CD4-positive, alpha-beta T cell treated with Interleukin-2 at 100 ng/mL for 4 hours (primary cell): Measurements from ENCODE around the gene CALCOCO1.
"Not testable (repeated sequence)": the region's sequence is repeated elsewhere in the genome, so short reads cannot be mapped to it uniquely, and the experiment has no call there.

Source experiments
- DNase-seq: peaks from one replicate; pipeline ENCODE4 v3.0.0-alpha.2; 2020; ENCODE audit warnings: low spot score

The CALCOCO1 gene

GRCh38 chr12:53733051-53733806 lies 6.0 kb upstream of the CALCOCO1 start:
- no peak for DNase-seq

GRCh38 chr12:53729644-53730043 lies 2.4 kb upstream of the CALCOCO1 start:
- DNase-seq, result no peak

GRCh38 chr12:53728206-53728605 lies 954 bp upstream of the CALCOCO1 start:
- no peak for DNase-seq

- DNase-seq, result no peak
Observed at GRCh38 chr12:53726946-53727309, 324 bp downstream of the CALCOCO1 start.

- DNase-seq, result no peak
Observed at GRCh38 chr12:53726341-53726740, 911 bp downstream of the CALCOCO1 start.

- no peak for DNase-seq
Observed at GRCh38 chr12:53725824-53726223, 1.4 kb downstream of the CALCOCO1 start.

- DNase-seq, result no peak
Observed at GRCh38 chr12:53722450-53723041, 4.7 kb downstream of the CALCOCO1 start.

GRCh38 chr12:53720946-53721345 lies 6.3 kb downstream of the CALCOCO1 start:
- DNase-seq, result no peak

GRCh38 chr12:53719649-53720048 lies 7.6 kb downstream of the CALCOCO1 start:
- DNase-seq, result no peak

- DNase-seq, result not testable (repeated sequence)
Observed at GRCh38 chr12:53718567-53718966, 8.7 kb downstream of the CALCOCO1 start.

- no peak for DNase-seq
Observed at GRCh38 chr12:53717319-53717718, 9.9 kb downstream of the CALCOCO1 start.

- DNase-seq, result no peak
Observed at GRCh38 chr12:53714004-53714403, 13.2 kb downstream of the CALCOCO1 start.

GRCh38 chr12:53713516-53713915 lies 13.7 kb downstream of the CALCOCO1 start:
- DNase-seq, result no peak

GRCh38 chr12:53712059-53712643 lies 15.1 kb downstream of the CALCOCO1 start:
- no peak for DNase-seq

- no peak for DNase-seq
Observed at GRCh38 chr12:53710091-53710490, 17.2 kb downstream of the CALCOCO1 start.

GRCh38 chr12:53709671-53710070 lies 17.6 kb downstream of the CALCOCO1 start:
- DNase-seq, result no peak

- DNase-seq, result no peak
Observed at GRCh38 chr12:53706080-53706479, 21.2 kb downstream of the CALCOCO1 start.

GRCh38 chr12:53703756-53704155 lies 23.5 kb downstream of the CALCOCO1 start:
- no peak for DNase-seq

GRCh38 chr12:53701518-53702264 lies 25.6 kb downstream of the CALCOCO1 start:
- peak; percentile 74 for DNase-seq

- no peak for DNase-seq
Observed at GRCh38 chr12:53700567-53700966, 26.7 kb downstream of the CALCOCO1 start.

GRCh38 chr12:53699678-53700025 lies 27.6 kb downstream of the CALCOCO1 start:
- no peak for DNase-seq

GRCh38 chr12:53698948-53699677 lies 28.1 kb downstream of the CALCOCO1 start:
- no peak for DNase-seq
